MCF 10A (cell line): ENCODE measurements around the gene HSPBP1. TPM values are rescaled to one million over a fixed set of nuclear protein-coding genes. Genes with fewer than 3 reads are reported as not detected.
A peak's percentile ranks its signal among the peaks of the same experiment; 100 is the strongest.

Source experiments
- BruUV-seq: library from RNA; stranded (reverse); fragments of 400-500 nt; replicated peaks from 2 replicates; lab custom pipeline; 2021; lab: Mats Ljungman, UMichigan
- CTCF ChIA-PET: fragments of 300-600 bp; sonication (Branson Sonifier 250); formaldehyde crosslinking; extraction: SDS; loops from one replicate; lab custom pipeline; 2021; ENCODE audit warnings: antibody characterized with exemption, inconsistent platforms; lab: Yijun Ruan, JAX
- POLR2A ChIA-PET: fragments of 300-600, 350-650 bp; sonication (Branson Sonifier 250); formaldehyde crosslinking; extraction: SDS; loops from one replicate; lab custom pipeline; 2020; ENCODE audit warnings: antibody characterized with exemption, inconsistent platforms; lab: Yijun Ruan, JAX
- DNase-seq: peaks from one replicate; pipeline ENCODE4 v3.0.0-alpha.2; 2018; ENCODE audit not compliant: unreplicated experiment
- H3K27ac Mint-ChIP-seq: one replicate; pipeline ENCODE4 v1.8.0; 2022; ENCODE audit warnings: mild to moderate bottlenecking, low read depth, mixed read lengths; ENCODE audit not compliant: unreplicated experiment
- H3K27me3 Mint-ChIP-seq: one replicate; pipeline ENCODE4 v1.8.0; 2022; ENCODE audit warnings: mixed read lengths; ENCODE audit not compliant: insufficient read depth, unreplicated experiment
- H3K36me3 Mint-ChIP-seq: one replicate; pipeline ENCODE4 v1.8.0; 2022; ENCODE audit warnings: mild to moderate bottlenecking, moderate library complexity, mixed read lengths; ENCODE audit not compliant: insufficient read depth, unreplicated experiment
- H3K4me1 Mint-ChIP-seq: one replicate; pipeline ENCODE4 v1.8.0; 2022; ENCODE audit warnings: mixed read lengths; ENCODE audit not compliant: insufficient read depth, unreplicated experiment
- H3K4me3 Mint-ChIP-seq: one replicate; pipeline ENCODE4 v1.8.0; 2022; ENCODE audit warnings: mild to moderate bottlenecking, moderate library complexity, mixed read lengths; ENCODE audit not compliant: unreplicated experiment
- H3K9me3 Mint-ChIP-seq: one replicate; pipeline ENCODE4 v1.8.0; 2022; ENCODE audit warnings: mixed read lengths; ENCODE audit not compliant: unreplicated experiment
- CTCF ChIP-seq: fragments of 200-600 bp; IDR thresholded peaks from one replicate; pipeline ENCODE4 v1.8.0; 2022; ENCODE audit warnings: antibody characterized with exemption, mild to moderate bottlenecking; ENCODE audit not compliant: unreplicated experiment
- intact Hi-C: fragments of 100-400 bp; cut with micrococcal nuclease; formaldehyde crosslinking; loops from 2 replicates; pipeline ENCODE4 v1.14.1; 2022
- total RNA-seq: library from RNA; stranded (reverse); gene quantifications from 2 replicates; pipeline ENCODE4 v1.2.3, GENCODE V29; 2022

HSPBP1 gene
- total RNA-seq, 1 experiment from 2014 or later: 53.1 TPM

- CTCF ChIA-PET: interaction anchor here (0.5 to 1.0 kb wide), 4 partner anchors 100 to 353 kb away, joined by 3 to 6 read pairs (median 3); no protein-coding TSS in a partner anchor
- no peak for DNase-seq
- BruUV-seq: no TSS peak
- Mint-ChIP-seq H3K9me3 (no peaks in the 10 kb centered on the region), H3K27ac (peak overlapping the region; percentile 92), H3K4me1 (peaks cover 45% of the 10 kb centered on the region), H3K4me3 (no peak overlapping the region), H3K36me3 (peaks cover 18% of the 10 kb centered on the region), H3K27me3 (no peaks in the 10 kb centered on the region)
- intact Hi-C loops: no loop called here
- TF ChIP-seq CTCF: no peak
- POLR2A ChIA-PET: interaction anchor here (0.7 to 1.0 kb wide), 2 partner anchors 16 to 116 kb away, joined by 3 to 4 read pairs; partner anchors contain the start of gene IL11
Measured at GRCh38 chr19:55253842-55254624, 25.9 kb downstream of the HSPBP1 start.

- Mint-ChIP-seq H3K36me3 (peaks cover 16% of the 10 kb centered on the region), H3K9me3 (no peaks in the 10 kb centered on the region), H3K4me3 (no peak overlapping the region), H3K27ac (no peak overlapping the region), H3K4me1 (peaks cover 45% of the 10 kb centered on the region), H3K27me3 (no peaks in the 10 kb centered on the region)
- intact Hi-C loops: no loop called here
- no TSS peak for BruUV-seq
- no peak for DNase-seq
- POLR2A ChIA-PET: no interaction called here
- CTCF ChIA-PET: interaction anchor here (0.5 to 0.6 kb wide), 3 partner anchors 99 to 352 kb away, joined by 3 to 6 read pairs (median 3); no protein-coding TSS in a partner anchor
- no peak for TF ChIP-seq CTCF
Measured at GRCh38 chr19:55252760-55253663, 26.9 kb downstream of the HSPBP1 start.

- no peak overlapping the region for H3K27ac Mint-ChIP-seq
- H3K4me3 Mint-ChIP-seq: no peak overlapping the region
- H3K4me1 Mint-ChIP-seq: peaks cover 35% of the 10 kb centered on the region
- CTCF ChIA-PET: interaction anchor here (0.6 kb wide), 2 partner anchors 78 to 295 kb away, joined by 3 read pairs; no protein-coding TSS in a partner anchor
- no peaks in the 10 kb centered on the region for H3K27me3 Mint-ChIP-seq
- TF ChIP-seq CTCF: no peak
- BruUV-seq: no TSS peak
- no peaks in the 10 kb centered on the region for H3K9me3 Mint-ChIP-seq
- peak; percentile 11 for DNase-seq
- intact Hi-C loops: no loop called here
- POLR2A ChIA-PET: interaction anchor here (0.9 kb wide), 1 partner anchor 23 kb away, joined by 3 read pairs; the partner anchor contains the start of gene TMEM86B
- H3K36me3 Mint-ChIP-seq: peaks cover 17% of the 10 kb centered on the region
Measured at GRCh38 chr19:55251341-55252081, 28.4 kb downstream of the HSPBP1 start.
